HG03066 (cell line): ENCODE measurements around the gene SUPT6H.
"Not testable (repeated sequence)": the region's sequence is repeated elsewhere in the genome, so short reads cannot be mapped to it uniquely, and the experiment has no call there.

Experiments used
- ATAC-seq: cut with Tn5 transposase; IDR thresholded peaks from one replicate; pipeline ENCODE4 v1.9.1; 2021; ENCODE audit warnings: low read depth; ENCODE audit not compliant: unreplicated experiment

Gene SUPT6H

DNA sequence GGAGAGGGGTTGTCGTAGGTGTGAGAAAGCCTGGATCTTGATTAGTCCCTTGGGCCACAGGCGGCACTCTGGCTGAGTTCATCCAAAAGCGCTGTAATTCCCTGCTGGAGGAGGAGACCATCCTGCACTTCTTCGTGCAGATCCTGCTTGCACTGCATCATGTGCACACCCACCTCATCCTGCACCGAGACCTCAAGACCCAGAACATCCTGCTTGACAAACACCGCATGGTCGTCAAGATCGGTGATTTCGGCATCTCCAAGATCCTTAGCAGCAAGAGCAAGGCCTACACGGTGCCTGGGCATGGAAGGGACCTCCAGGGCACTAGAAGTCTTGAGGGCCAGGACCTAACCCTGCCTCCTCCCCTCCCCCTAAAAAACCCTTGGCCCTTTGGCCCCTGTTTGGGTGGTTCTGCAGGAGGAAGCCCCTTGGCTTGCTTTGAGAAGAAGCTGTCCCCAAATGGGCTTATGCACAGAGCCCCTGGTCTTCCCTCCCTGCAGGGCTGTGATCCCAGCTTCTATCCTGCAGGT, 72.8 kb downstream of the SUPT6H start:
- ATAC-seq: no peak

DNA sequence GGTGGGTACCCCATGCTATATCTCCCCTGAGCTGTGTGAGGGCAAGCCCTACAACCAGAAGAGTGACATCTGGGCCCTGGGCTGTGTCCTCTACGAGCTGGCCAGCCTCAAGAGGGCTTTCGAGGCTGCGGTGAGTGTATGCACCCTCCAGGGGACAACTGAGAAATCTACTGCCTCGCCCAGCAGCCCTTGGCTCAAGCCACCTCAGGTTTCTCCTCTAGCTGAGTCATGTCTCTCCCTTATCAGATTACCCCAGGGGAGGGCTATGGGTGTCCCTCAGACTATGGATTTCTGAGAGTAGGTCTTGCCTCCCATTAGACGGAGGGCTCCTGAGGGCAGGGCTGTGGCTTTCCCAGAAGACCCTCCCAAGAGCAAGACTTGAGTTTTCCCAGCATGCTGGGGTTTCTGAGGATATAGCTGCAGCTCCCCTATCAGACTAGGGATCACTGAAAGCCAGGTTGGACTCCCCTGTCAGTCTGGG, 73.3 kb downstream of the SUPT6H start:
- no peak for ATAC-seq

DNA sequence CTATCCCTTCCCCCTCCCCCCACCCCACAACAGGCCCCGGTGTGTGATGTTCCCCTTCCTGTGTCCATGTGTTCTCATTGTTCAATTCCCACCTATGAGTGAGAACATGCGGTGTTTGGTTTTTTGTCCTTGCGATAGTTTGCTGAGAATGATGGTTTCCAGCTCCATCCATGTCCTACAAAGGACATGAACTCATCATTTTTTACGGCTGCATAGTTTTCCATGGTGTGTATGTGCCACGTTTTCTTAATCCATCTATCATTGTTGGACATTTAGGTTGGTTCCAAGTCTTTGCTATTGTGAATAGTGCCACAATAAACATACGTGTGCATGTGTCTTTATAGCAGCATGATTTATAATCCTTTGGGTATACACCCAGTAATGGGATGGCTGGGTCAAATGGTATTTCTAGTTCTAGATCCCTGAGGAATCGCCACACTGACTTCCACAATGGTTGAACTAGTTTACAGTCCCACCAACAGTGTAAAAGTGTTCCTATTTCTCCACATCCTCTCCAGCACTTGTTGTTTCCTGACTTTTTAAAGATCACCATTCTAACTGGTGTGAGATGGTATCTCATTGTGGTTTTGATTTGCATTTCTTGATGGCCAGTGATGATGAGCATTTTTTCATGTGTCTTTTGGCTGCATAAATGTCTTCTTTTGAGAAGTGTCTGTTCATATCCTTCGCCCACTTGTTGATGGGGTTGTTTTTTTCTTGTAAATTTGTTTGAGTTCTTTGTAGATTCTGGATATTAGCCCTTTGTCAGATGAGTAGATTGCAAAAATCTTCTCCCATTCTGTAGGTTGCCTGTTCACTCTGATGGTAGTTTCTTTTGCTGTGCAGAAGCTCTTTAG, 74.1 kb downstream of the SUPT6H start:
- ATAC-seq: not testable (repeated sequence)

DNA sequence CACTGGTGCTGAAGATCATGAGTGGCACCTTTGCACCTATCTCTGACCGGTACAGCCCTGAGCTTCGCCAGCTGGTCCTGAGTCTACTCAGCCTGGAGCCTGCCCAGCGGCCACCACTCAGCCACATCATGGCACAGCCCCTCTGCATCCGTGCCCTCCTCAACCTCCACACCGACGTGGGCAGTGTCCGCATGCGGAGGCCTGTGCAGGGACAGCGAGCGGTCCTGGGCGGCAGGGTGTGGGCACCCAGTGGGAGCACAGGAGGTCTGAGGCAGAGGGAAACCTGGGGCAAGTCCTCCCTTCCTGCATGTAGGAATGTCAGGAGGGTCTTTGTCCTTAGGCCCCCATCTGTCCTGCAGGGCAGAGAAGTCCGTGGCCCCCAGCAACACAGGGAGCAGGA, 75.3 kb downstream of the SUPT6H start:
- no peak for ATAC-seq

DNA sequence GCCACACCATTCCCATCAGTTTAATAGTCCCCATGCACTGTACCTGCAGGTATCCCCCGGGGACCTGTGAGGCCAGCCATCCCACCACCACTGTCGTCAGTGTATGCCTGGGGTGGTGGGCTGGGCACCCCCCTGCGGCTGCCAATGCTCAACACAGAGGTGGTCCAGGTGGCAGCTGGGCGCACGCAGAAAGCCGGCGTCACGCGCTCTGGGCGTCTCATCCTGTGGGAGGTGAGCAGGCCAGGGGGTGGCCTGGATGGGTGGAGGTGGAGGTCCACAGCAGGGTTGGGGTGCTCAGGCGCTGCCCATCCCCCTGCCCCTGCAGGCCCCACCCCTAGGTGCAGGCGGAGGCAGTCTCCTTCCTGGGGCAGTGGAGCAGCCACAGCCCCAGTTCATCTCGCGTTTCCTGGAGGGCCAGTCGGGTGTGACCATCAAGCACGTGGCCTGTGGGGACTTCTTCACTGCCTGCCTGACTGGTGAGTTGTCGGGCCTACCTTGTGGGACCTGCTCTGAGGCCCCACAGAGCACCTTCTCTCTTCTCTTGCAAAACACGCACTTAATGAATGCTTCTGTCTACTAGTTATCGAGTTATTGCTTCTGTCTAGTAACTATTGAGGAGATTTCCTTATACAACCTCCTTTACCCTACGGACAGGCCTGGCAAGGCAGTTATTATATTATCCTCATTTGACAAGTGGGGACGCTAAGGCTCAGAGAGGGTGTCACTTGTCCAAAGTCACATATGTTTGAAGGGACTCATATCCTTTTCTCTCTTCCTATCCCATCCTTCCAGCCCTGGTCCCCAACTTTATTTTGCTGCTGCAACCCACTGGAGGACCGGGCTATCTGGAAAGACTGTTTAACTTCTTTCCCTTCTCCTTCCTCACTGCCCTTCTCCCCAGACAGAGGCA, 76.0 kb downstream of the SUPT6H start:
- no peak for ATAC-seq

DNA sequence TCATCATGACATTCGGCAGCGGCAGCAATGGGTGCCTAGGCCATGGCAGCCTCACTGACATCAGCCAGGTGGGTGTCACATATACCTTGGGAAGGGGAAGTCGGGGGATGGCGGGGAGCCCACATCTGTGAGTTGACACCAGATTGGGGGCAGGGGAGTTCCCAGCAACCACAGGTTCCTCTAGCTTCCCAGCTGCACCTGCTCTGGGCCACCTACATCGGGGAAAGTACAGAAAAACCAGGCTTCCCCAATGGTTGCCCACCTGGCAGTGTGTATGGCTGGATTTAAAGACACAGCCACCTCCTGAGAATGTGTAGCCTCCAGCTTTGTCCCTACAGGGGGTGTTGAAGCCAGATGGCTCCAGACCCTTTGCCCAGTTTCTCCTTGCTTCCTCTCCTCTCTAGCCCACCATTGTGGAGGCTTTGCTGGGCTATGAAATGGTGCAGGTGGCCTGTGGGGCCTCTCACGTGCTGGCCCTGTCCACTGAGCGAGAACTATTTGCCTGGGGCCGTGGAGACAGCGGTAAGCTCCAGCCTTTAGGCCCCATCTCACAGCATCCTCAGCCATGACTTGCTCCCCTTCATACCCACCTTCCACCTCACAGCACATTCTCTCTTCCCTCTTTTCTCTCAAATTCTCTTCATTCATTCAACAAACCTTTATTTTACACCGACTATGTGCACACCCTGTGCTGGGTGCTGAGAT, 76.8 kb downstream of the SUPT6H start:
- ATAC-seq: no peak

DNA sequence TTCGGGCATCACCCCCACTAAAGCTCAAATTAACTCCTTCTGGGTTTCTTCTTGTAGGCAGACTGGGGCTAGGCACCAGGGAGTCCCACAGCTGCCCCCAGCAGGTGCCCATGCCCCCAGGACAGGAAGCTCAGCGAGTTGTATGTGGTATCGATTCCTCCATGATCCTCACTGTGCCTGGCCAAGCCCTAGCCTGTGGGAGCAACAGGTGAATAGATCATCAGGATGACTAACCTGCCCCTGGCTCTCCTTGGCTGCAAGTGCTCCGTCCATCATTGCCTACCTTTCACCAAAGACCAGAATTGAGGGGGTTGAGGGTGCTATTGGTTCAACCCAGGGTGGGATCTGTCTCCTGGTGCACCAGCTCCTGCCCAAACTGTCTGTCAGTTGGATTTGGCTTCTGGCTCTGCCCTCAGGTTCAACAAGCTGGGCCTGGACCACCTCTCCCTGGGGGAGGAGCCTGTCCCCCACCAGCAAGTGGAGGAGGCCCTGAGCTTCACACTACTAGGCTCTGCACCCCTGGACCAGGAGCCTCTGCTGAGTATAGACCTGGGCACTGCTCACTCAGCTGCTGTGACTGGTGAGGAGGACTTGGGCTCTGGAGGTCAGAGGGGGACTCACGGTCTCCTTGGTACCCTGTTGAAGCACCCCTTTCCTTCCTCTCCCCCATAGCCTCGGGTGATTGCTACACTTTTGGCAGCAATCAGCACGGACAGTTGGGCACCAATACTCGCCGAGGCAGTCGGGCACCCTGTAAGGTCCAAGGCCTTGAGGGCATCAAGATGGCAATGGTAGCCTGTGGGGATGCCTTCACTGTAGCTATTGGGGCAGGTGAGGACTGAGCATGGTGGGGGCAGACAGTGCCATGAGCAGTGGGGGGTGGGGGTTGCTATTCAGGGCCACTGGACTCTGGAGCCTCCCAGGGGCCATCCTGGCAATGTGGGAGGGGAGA, 78.7 kb downstream of the SUPT6H start:
- no peak for ATAC-seq

DNA sequence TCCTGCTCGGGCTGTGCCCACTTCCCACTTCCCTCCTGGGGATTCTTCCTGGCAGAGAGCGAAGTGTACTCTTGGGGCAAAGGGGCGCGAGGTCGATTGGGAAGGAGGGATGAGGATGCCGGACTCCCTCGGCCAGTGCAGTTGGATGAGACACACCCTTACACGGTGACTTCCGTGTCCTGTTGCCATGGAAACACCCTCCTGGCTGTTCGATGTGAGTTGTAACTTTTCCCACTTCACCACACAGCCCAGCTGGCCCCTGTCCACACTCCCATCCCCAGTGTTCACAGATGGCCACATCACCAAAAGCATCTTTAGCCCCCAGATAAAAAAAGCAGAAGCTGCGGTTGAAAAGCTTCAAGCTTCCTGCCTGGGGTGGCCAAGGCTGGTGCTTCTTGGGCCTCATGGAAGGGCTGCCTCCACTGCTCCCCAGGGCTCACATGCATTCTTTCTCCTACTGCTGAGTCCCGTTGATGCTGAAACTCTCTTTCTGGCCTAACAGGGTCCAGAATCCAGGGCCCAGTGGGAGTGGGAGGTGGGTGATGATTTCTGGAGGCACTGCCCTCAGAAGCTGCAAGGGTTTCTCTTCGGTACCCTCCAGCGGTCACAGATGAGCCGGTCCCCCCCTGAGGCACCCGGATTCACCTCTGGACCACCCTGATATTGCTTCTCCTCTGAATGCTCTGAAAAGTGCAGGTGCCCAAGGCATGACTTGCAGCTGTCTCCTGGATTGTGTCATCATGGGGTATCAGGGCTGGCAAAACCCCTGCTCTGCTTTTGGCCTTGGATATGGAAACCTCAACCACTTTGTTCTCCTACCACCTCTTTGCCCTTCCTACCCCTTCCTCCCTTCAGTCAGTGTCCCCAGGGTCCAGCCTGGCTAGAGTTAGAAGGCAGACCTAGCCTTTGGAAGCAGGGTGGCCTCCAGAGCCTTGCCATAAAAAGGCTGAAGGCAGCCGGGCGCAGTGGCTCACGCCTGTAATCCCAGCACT, 79.6 kb downstream of the SUPT6H start:
- ATAC-seq: no peak

DNA sequence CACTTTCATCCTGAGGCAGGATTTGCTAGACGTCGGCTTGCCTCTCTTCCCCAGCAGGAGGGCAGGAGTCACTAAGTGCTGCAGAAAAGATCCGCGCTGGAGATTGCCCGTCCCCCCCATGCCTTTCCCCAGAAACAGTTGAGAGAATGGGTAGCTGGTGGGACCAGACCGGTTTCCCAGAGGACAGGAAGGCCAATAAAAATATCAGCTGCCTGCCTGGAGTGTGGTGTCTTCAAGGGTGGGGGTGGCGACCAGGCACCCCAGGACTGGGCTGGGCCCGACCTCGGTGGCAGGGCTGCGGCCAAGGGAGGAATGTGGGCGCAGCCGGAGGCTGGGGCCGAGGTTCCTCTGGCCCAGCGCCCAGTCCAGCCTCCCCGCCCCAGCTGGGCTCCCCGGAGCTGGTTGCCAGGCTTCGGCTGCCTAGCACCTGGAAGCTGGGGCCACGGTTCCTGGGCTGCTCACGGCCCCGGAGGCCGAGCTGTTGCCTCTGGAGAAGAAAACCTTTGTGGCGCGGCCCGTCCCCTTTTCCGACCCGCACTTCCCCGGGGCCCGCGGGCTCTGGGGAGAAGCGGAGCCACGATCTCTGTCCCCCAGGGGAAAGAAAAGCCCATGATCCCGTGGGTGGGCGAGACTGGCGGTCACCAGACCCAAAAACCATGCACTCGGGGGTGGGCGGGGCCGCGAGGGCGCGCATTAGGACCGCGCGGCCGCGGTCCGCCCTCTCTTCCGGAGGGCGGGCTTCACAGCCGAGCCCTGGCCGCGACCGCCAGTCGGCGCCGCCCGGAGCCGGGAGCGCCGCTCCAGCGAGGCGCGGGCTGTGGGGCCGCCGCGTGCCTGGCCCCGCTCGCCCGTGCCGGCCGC, 81.5 kb downstream of the SUPT6H start, which contains the start of gene TRAF4:
Gene TRAF4, plus strand, starts transcription at position 769 of the 861 bp plus-strand sequence. CDS start 102 bp downstream, outside the sequence.
- ATAC-seq: peak; percentile 49

DNA sequence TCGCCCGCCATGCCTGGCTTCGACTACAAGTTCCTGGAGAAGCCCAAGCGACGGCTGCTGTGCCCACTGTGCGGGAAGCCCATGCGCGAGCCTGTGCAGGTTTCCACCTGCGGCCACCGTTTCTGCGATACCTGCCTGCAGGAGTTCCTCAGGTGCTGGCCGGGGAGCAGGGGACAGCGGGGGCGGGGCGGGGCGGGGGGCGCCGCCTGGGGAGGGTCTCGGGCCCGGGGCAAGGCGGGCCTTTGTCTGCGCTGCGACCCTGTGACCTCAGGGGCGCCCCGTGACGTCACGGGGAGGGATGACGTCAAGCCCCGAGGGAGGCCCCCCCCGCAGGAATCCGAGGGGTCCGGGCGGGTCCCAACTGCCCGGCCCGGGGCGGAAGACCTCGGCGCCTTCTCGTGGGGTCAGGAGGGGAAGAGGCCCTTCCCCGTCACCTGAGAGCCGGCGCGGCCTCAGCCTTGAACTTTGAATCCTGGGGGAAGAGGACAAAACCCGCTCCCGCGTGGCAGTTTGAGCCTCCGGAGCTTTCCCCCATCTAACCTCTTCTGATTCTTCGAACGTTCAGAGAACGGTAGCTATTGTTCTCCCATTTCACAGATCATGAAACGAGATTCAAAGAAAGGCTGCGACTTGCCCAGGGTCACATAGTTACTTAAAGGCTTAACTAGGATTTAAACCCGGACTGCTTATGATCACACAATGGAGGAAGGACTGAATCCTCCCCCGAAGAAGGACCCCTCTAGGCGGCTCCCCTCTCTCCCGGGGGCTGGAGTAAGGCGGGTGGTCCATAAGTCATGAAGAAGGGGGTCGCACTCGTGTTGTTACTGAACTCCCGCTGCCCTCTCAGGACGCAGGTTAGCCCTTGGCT, 82.3 kb downstream of the SUPT6H start:
- peak; percentile 18 for ATAC-seq

DNA sequence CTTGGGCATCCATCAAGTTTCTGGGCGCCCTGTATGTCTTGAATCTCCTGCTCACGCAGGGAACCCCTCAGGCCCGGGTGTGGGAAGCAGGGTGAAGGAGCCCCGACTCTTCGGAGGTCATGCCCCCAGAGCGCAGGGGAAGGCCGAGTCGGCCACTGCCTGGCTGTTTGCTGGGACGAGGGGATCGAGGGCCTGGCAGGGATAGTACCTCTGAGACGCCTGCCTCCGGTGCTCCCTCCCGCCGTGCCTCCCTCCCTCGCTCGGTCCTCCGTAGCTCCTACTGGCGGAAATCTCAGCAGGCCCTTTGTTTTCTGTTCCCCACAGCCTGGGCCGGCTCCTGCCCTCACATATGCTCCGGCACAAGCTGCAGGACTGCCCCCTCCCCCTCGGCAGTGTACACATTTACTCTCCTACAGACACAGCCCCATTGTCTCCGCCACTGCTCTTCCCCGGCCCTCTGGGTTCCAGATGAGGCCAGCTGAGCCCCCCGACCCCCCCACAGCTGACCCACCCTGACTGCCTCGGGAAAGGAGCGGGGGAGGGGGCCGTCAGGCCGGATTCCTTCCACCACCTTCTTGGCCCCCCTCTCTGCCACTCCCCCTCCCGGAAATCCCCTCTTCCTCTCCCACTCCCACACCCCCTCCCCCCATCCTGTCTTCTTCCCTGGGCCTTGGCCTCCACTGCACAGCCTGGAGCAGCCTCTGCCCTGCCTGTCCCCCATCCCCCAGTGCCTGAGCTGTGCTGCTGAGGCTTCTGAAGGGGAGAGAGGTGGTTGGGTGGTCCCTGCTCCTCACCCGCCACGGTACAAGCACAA, 83.2 kb downstream of the SUPT6H start:
- ATAC-seq: no peak

DNA sequence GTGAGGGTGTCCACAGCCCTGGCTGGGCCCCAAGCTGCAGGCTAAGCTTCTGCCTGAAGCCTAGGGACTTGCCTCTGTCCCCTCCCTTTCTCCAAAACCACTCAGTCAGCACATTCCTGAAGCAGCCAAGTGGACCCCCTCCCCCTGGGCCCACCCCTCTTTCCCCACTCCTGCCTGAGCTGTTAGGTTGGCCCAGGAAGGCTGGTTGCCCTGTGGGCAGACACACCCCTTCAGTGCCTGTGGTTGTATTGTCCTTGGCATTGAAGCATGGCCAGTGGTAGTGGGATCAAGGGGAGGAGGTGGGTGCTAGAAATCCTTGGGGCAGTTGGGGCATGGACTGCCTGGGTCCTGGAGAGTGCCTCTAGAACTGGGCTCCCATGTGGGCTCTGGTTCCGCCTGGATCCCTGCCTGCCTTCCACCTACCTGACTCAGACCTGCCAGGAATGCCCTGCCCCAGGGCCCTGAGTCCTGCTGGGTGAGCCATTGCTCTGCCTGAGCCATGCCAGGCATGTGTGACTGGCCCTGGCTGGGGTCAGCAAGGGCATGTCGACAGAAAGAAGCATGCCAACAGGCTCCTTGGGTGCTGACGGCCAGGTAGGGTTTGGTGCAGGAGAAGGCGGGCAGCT, 83.9 kb downstream of the SUPT6H start:
- no peak for ATAC-seq

DNA sequence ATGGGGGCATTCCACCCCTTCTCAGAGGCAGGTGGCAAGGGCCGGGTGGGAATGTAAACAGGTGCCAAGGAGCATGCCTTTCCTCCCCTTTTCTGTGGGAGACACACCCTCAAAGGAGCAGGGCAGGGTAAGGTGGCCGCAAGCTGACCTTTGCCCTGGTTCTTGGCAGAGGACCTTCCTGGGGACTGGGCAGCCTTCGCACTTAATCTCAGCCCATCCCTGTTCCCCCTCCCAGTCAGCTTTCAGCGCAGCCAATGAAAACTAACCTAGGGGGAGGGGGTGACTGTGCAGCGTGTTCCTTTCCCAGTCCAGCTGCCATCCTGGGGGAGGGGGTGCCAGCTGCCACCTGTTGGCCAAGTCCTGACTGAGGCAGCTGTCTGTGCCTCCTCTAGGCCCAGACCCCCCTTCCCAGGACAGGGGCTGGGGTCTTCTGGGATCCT, 84.6 kb downstream of the SUPT6H start:
- no peak for ATAC-seq

DNA sequence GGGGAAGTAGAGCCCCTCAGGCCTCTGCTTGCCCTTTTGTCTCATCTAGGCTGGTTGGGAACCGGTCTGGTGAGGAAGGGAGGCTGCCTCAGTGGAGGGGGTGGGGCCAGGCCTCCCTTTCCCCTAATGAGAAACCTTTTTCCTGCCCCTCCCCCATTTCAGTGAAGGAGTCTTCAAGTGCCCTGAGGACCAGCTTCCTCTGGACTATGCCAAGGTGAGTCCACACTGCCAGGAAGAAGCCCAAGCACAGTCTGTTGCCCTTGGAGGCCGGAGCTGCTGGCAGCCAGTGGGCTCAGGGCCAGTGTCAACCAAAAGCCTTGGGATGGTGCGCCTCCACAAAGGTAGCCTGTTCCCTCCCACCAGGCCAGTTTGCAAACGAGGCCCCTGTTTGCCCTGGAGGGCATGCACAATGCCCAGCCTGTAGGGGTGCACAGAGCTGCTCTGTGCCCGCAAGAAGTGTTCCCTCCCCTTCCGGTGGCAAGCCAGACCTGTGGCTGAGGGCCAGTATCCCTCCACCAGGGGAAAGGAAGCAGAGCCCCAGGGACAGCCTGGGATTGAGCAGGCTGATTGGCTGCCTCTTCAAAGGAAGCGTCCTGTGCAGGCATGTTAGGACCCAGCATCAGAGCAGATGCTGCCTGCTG, 85.2 kb downstream of the SUPT6H start:
- ATAC-seq: no peak
